Transverse colon (tissue), 4 donors: ENCODE data around the gene SLC39A5. TPM values are rescaled to one million over a fixed set of nuclear protein-coding genes. Genes with fewer than 3 reads are reported as not detected.

Source experiments
- DNase-seq: peaks from one replicate; pipeline ENCODE4 v3.0.0-alpha.2; 2019
- H3K27ac ChIP-seq, 4 donors: fragments of 200-600 bp; sonication (generic); 2 replicates each; pipeline ENCODE4 v1.5.1; 2016 to 2018; ENCODE audit warnings: inconsistent platforms in 4 of 4
- H3K27me3 ChIP-seq: fragments of 200-600 bp; sonication (generic); 2 replicates; pipeline ENCODE4 v1.5.1; 2017; ENCODE audit warnings: inconsistent platforms
- H3K36me3 ChIP-seq, 4 donors: fragments of 200-600 bp; sonication (generic); 2 replicates each; pipeline ENCODE4 v1.5.1; 2017 to 2019; ENCODE audit warnings: inconsistent platforms in 4 of 4
- H3K4me1 ChIP-seq, 4 donors: fragments of 200-600 bp; sonication (generic); 2 replicates each; pipeline ENCODE4 v1.5.1; 2017 to 2020; ENCODE audit warnings: inconsistent platforms in 4 of 4
- H3K4me3 ChIP-seq, 4 donors: fragments of 200-600 bp; sonication (generic); 1 replicate in 1 of 4; 2 replicates in 3 of 4; pipeline versions ENCODE4 v1.5.1 to v1.6.1; 2017 to 2019; ENCODE audit warnings: inconsistent platforms in 4 of 4
- H3K9me3 ChIP-seq, 2 donors: fragments of 200-600 bp; sonication (generic); 2 replicates each; pipeline ENCODE4 v1.5.1; 2017 to 2019; ENCODE audit warnings: inconsistent platforms in 2 of 2
- EP300 ChIP-seq: sonication (generic); formaldehyde crosslinking; IDR thresholded peaks from one replicate; pipeline ENCODE4 v1.6.1; 2017; ENCODE audit warnings: antibody characterized with exemption, low read depth
- POLR2A ChIP-seq: fragments of 450-650 bp; IDR thresholded peaks from one replicate; pipeline ENCODE4 v1.6.1; 2016; ENCODE audit warnings: antibody characterized with exemption, mild to moderate bottlenecking, moderate library complexity
- POLR2AphosphoS5 ChIP-seq, 3 donors: sonication (generic); formaldehyde crosslinking; IDR thresholded peaks; one replicate each; pipeline ENCODE4 v1.6.1; 2016; ENCODE audit warnings: antibody characterized with exemption in 3 of 3
- WGBS, 2 donors: methylation state at CpG; one replicate each; pipeline ENCODE4 v1.1.5; 2018; ENCODE audit warnings: low coverage in 1 of 2; 5-methylcytosine and 5-hydroxymethylcytosine counted together
- in situ Hi-C, 4 donors: fragments of 200-750 bp; cut with MboI; loops; one replicate each; pipeline versions ENCODE4 v1.15.0 to v1.15.1; 2017; ENCODE audit warnings: low sequenced_read_pairs in 3 of 4, low pct_ligation_motif_present in 1 of 4, low pct_unique_long_range_greater_than_20kb in 1 of 4
- intact Hi-C: fragments of 100-400 bp; cut with DNase I; formaldehyde crosslinking; loops from one replicate; pipeline ENCODE4 v1.15.1; 2023; ENCODE audit warnings: low total_unique reads
- total RNA-seq, 4 donors: library from RNA; depleted of rRNA; stranded (reverse); fragments of >200 nt; gene quantifications; one replicate each; pipeline ENCODE4 v1.1.0, GENCODE V29; 2016
- TF ChIP-seq, protein P1 (sequence below), 5 experiments: fragments of 200-600 bp in 3 of 5; fragments of 450-650 bp in 2 of 5; sonication (generic) in 3 of 5; IDR thresholded peaks; 1 replicate in 2 of 5; 2 replicates in 3 of 5; pipeline ENCODE4 v1.5.1; 2016 to 2017; ENCODE audit warnings: antibody characterized with exemption in 5 of 5, inconsistent platforms in 3 of 5, mild to moderate bottlenecking in 2 of 5, moderate library complexity in 1 of 5

Gene SLC39A5
- total RNA-seq, 4 donors from 2014 or later = 225 to 325 (median 283) TPM

DNA sequence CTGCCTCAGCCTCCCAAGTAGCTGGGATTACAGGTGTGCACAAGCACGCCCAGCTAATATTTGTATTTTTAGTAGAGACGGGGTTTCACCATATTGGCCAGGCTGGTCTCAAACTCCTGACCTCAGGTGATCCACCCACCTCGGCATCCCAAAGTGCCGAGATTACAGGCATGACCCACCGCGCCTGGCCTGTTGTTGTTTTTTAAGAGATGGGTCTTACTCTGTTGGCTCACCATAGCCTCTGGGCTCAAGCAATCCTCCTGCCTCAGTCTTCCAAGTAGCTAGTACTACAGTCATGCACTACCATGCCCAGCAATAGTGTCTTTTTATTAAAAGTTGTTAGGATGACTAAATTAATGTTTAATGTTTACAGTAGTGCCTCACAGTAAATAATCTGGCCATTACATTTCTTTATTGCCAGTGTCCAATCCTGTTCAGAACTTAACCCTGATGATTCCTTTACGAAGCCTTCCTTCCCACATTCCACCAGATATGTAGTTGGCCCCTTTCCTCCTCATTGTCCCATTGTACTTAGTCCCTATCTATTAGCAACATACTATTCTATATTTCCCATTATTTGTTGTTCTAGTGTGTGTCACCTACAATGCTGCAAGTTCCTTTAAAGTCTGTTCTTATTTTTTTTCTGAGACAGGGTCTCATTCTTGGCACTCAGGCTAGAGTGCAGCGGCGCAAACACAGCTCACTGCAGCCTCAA is 31.8 kb upstream of the SLC39A5 start:
- Histone ChIP-seq H3K9me3 (no peaks in the 10 kb centered on the region), H3K4me3 (no peak overlapping the region), H3K4me1 (peaks cover 0 to 11% (median 4%) of the 10 kb centered on the region in 4 donors), H3K27ac (no peak overlapping the region), H3K36me3 (no peaks in the 10 kb centered on the region), H3K27me3 (no peaks in the 10 kb centered on the region)
- in situ Hi-C loops (loop anchor here in 1 of 4 donors (10.0 kb wide), 1 partner anchor 267 kb away; the partner anchor contains the start of gene SPRYD4), intact Hi-C loops (no loop called here)
- 91 to 96% methylated on average over 3 to 9 of the region's 9 CpGs for WGBS, 2 donors
- TF ChIP-seq POLR2AphosphoS5 (IDR thresholded peaks at IDR 0.05) (no peak), POLR2A (no peak), EP300 (no peak)
- TF ChIP-seq, protein P1, sequence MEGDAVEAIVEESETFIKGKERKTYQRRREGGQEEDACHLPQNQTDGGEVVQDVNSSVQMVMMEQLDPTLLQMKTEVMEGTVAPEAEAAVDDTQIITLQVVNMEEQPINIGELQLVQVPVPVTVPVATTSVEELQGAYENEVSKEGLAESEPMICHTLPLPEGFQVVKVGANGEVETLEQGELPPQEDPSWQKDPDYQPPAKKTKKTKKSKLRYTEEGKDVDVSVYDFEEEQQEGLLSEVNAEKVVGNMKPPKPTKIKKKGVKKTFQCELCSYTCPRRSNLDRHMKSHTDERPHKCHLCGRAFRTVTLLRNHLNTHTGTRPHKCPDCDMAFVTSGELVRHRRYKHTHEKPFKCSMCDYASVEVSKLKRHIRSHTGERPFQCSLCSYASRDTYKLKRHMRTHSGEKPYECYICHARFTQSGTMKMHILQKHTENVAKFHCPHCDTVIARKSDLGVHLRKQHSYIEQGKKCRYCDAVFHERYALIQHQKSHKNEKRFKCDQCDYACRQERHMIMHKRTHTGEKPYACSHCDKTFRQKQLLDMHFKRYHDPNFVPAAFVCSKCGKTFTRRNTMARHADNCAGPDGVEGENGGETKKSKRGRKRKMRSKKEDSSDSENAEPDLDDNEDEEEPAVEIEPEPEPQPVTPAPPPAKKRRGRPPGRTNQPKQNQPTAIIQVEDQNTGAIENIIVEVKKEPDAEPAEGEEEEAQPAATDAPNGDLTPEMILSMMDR (IDR thresholded peaks at IDR 0.05) = no peak
- DNase-seq = no peak

DNA sequence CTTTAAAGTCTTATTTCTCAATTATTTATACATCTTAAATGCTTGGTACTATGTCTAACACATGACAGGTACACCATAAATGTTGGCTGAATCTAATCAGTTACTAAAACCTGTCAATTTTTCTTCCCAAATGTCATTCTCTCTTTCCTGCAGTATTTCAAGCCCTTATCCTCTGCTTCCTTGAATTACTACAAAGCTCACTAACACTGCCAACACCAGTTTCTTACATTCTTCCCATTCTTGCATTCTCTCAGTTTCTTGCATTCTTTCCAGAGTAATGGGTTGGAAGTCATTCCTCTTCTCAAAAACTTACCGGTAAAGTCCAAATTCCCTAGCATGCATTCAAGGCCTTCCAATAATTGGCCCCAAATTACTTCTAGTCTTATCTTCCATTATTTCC is 31.0 kb upstream of the SLC39A5 start:
- intact Hi-C loops = no loop called here
- no peaks in the 10 kb centered on the region for H3K9me3 ChIP-seq

DNA sequence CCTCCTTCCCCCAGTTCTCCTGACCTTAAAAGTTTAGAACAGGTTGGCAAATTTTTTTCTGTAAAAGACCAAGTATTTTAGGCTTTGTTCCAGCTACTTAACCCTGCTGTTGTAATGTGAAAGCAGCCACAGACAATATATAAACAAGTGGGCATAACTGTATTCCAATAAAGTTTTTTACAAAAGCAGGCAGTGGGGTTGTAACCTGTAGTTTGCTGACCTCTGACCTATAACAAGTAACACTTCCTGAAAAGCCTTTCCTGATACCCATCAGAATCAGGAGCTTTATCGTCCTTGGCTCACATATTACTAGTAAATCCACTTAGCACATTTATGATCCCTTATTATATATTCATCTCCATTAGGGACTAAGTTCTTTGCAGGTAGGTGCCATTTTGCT is 27.5 kb upstream of the SLC39A5 start:
- H3K4me3 ChIP-seq = no peak overlapping the region
- intact Hi-C loops (no loop called here), in situ Hi-C loops (no loop called here)
- no peak for DNase-seq
- 17 to 34% methylated on average over 1 of the region's 1 CpG for WGBS, 2 donors
- peaks cover 0 to 11% (median 4%) of the 10 kb centered on the region in 4 donors for H3K4me1 ChIP-seq
- H3K27me3 ChIP-seq = no peaks in the 10 kb centered on the region
- H3K9me3 ChIP-seq = no peaks in the 10 kb centered on the region
- peaks cover 0 to 16% (median 2%) of the 10 kb centered on the region in 4 donors for H3K36me3 ChIP-seq
- peak overlapping the region in 2 of 4 donors; percentile 21 to 24 for H3K27ac ChIP-seq
- TF ChIP-seq POLR2A (no peak), POLR2AphosphoS5 (IDR thresholded peaks at IDR 0.05) (no peak), EP300 (no peak)
- TF ChIP-seq, protein P1 (IDR thresholded peaks at IDR 0.05) = no peak

More for the DNA sequence above, 31.0 kb upstream of the SLC39A5 start:
- Histone ChIP-seq H3K36me3 (no peaks in the 10 kb centered on the region), H3K27me3 (no peaks in the 10 kb centered on the region), H3K27ac (no peak overlapping the region), H3K4me1 (peaks cover 0 to 11% (median 4%) of the 10 kb centered on the region in 4 donors), H3K4me3 (no peak overlapping the region)
- in situ Hi-C loops = loop anchor here in 1 of 4 donors (10.0 kb wide), 1 partner anchor 266 kb away; the partner anchor contains the start of gene SPRYD4
- no peak for DNase-seq
- TF ChIP-seq EP300 = no peak
- TF ChIP-seq POLR2A = no peak
- no peak for TF ChIP-seq POLR2AphosphoS5 (IDR thresholded peaks at IDR 0.05)
- TF ChIP-seq, protein P1 (IDR thresholded peaks at IDR 0.05) = no peak
- 71 to 74% methylated on average over 1 of the region's 1 CpG for WGBS, 2 donors

DNA sequence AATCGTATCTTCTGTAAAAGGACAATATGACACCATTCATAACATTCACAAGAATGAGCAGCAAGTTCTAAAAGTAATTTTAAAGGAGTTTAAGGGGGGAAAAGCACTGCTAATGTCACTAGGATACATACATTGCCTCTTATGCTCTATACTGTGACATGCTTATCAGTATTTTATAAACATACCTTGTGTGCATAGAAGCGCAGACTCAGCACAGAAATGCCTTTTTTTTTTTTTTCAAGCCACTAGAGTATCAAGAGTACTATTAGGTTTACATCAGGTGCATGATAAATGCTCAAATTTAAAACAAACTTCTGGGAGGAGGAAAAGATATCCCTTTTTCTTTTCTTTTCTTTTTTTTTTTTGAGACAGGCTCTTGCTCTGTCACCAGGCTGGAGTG is 27.0 kb upstream of the SLC39A5 start:
- H3K4me3 ChIP-seq = no peak overlapping the region
- intact Hi-C loops = no loop called here
- no peaks in the 10 kb centered on the region for H3K27me3 ChIP-seq
- in situ Hi-C loops = no loop called here
- TF ChIP-seq, protein P1 (IDR thresholded peaks at IDR 0.05) = no peak
- TF ChIP-seq POLR2AphosphoS5 (IDR thresholded peaks at IDR 0.05) = no peak
- no peak for TF ChIP-seq POLR2A
- peaks cover 0 to 11% (median 4%) of the 10 kb centered on the region in 4 donors for H3K4me1 ChIP-seq
- H3K9me3 ChIP-seq = no peaks in the 10 kb centered on the region
- peaks cover 0 to 21% (median 5%) of the 10 kb centered on the region in 4 donors for H3K36me3 ChIP-seq
- WGBS, 2 donors = 45 to 73% methylated on average over 2 of the region's 2 CpGs
- H3K27ac ChIP-seq = peak overlapping the region in 1 of 4 donors; percentile 21
- DNase-seq = no peak
